GM18867 (cell line): ENCODE measurements around the gene ETV3L.
"Not testable (repeated sequence)": the region's sequence is repeated elsewhere in the genome, so short reads cannot be mapped to it uniquely, and the experiment has no call there.

ENCODE experiments used
- ATAC-seq: cut with Tn5 transposase; IDR thresholded peaks from one replicate; pipeline ENCODE4 v1.9.1; 2021; ENCODE audit warnings: mild to moderate bottlenecking, moderate library complexity; ENCODE audit not compliant: unreplicated experiment

ETV3L gene

GRCh38 chr1:157084720-157085119, 14.9 kb downstream of the ETV3L start:
- no peak for ATAC-seq

GRCh38 chr1:157081707-157082106, 17.9 kb downstream of the ETV3L start:
- ATAC-seq: no peak

DNA sequence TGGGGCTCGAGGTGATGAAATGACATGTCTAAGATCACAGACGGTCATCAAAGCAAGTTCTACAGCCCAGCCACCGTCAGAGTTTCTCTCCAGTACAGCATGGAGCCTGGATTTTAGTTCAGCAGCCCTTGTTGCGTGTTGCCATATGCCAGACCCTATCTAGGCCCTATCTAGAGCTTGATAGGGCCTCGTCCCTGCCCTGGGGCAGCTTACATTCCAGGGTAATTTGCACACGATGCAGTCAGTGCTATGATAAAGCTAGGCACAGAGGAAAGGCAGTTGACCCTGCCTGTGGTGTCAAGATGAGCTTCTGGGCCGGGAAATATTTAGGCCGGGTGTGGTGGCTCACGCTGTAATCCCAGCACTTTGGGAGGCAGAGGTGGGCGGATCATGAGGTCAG, 18.9 kb downstream of the ETV3L start:
- no peak for ATAC-seq

GRCh38 chr1:157077394-157077793, 22.2 kb downstream of the ETV3L start:
- ATAC-seq: no peak

- ATAC-seq: no peak
Measured at GRCh38 chr1:157073944-157074685, 25.5 kb downstream of the ETV3L start.

DNA sequence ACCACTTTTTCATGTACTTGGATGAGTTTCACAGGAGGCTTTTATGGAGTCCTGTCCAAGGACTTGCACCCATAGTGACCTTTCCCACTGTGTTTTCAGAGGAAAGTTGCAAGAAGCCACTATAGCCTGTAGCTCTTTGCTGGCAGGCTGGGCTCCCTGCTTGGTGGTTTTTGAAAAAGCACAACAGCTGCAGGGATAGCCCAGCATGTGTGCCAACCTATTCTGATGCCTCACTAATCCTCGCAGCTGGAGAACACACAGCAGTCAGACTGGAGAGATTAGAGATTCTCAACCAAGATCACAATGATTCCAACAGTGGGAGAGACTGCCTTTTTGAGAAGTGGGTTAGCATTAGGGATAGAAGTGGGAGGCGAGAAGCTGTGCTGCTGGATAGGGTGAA, 30.0 kb downstream of the ETV3L start:
- ATAC-seq: no peak

DNA sequence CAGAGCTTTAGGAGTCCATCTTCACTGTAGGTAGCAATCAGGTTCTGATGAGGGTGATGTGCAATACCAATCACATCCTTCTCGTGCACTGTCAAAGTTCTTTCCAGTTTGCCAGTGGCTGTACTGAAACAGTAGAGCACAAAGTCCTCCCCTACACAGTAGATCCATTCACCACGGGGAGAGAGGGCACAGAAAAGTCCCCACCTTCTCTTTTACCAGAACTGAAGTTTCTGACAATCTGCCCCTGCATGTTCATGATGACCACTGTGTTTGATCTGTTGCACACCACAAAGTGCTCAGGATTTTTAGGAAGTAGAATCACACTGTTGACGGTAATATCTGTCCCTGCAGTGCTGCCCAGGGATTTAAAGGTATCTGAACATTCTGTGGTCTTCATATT, 40.4 kb downstream of the ETV3L start:
- ATAC-seq: not testable (repeated sequence)

DNA sequence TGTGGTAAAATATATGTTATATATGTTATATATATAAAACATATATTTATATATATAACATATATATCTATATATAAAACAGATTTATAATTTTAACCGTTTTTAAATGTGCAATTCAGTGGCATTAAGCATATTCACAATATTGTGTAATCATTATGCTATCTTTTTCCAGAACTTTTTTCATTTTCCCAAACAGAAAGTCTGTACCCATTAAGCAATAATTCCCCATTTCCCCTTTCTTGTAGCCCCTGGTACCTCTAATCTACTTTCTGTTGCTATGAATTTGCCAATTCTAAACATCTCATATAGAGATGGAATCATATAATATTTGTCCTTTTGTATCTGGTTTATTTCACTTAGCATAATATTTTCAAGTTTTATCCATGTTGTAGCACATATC, 43.3 kb downstream of the ETV3L start:
- no peak for ATAC-seq

DNA sequence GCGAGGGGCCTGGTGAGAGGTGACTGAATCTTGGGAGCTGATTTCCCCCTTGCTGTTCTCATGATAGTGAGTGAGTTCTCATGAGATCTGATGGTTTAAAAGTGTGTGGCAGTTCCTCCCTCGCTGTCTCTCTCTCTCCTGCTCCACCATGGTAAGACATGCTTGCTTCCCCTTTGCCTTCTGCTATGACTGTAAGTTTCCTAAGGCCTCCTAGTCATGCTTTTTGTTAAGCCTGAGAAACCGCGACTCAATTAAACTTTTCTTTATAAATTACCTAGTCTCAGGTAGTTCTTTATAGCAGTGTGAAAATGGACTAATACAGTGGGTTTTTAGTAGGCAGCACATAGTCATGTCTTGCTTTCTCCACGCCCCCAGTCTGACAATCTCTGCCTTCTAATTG, 43.9 kb downstream of the ETV3L start:
- ATAC-seq: not testable (repeated sequence)

GRCh38 chr1:157050836-157051235, 48.8 kb downstream of the ETV3L start:
- no peak for ATAC-seq

DNA sequence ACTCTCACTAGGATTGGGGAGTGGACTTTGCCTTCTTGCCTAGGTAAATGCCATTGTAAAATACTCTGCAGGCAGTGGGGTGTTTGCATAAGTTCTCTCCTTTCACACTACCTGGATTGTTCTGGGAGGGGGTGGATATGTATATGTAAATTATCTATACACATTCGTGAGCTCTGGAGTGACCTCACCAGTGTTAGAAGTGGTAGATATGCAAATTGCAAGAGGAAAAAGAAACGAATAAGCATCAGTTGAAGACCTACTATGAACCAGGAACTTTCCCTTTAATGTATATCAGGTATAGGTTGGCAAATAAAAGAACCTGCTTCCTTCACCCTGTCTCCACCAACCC, 52.6 kb downstream of the ETV3L start:
- no peak for ATAC-seq

- peak; percentile 79 for ATAC-seq
Measured at GRCh38 chr1:157045250-157046218, 54.1 kb downstream of the ETV3L start, which contains the start of gene ARHGEF11. ARHGEF11 (minus strand) TSS chr1:157045742; CDS start chr1:157044330, 1,412 bp downstream.

- no peak for ATAC-seq
Measured at GRCh38 chr1:157044326-157044725, 55.3 kb downstream of the ETV3L start.

GRCh38 chr1:157043685-157044084, 55.9 kb downstream of the ETV3L start:
- no peak for ATAC-seq

- no peak for ATAC-seq
Measured at GRCh38 chr1:157042846-157043245, 56.8 kb downstream of the ETV3L start.
